ENCODE data around the gene CCZ1B. TPM values are rescaled to one million over a fixed set of nuclear protein-coding genes. Genes with fewer than 3 reads are reported as not detected.

CCZ1B gene
- total RNA-seq, 1 donor from 2014 or later = 75.2 TPM

Other genes with a start within 250 kb of the CCZ1B start
- gene ZDHHC4, start 248.8 kb downstream of the CCZ1B start, total RNA-seq = 33.2 and 37.4 TPM in 2 replicates
- gene INTS15, start 236.3 kb downstream of the CCZ1B start, total RNA-seq = 49.0 and 49.9 TPM in 2 replicates
- gene ZNF853, start 210.7 kb downstream of the CCZ1B start, total RNA-seq = 2.8 and 3.2 TPM in 2 replicates
- 40.3 and 43.8 TPM in 2 replicates for gene ZNF316, start 189.0 kb downstream of the CCZ1B start, total RNA-seq
- gene ZNF12, start 119.3 kb downstream of the CCZ1B start, total RNA-seq = 31.3 and 35.6 TPM in 2 replicates
- gene RSPH10B2, start 72.2 kb downstream of the CCZ1B start, total RNA-seq = 0.37 and 1.1 TPM in 2 replicates